CD8-positive, alpha-beta memory T cell (primary cell): ENCODE results near the gene MFNG. TPM values are rescaled to one million over a fixed set of nuclear protein-coding genes. Genes with fewer than 3 reads are reported as not detected.

Source experiments
- CTCF ChIA-PET: fragments of 350-600 bp; sonication (Branson Sonifier 250); formaldehyde crosslinking; loops from one replicate; lab custom pipeline; 2021; ENCODE audit warnings: antibody characterized with exemption; lab: Charles Lee
- POLR2A ChIA-PET: fragments of 350-600 bp; sonication (Branson Sonifier 250); formaldehyde crosslinking; loops from one replicate; lab custom pipeline; 2021; ENCODE audit warnings: antibody characterized with exemption; lab: Charles Lee
- DNase-seq, 5 donors: peaks; one replicate each; pipeline versions ENCODE4 v3.0.0 to v3.0.0-alpha.2; 2020 to 2022; ENCODE audit warnings: mixed read lengths in 1 of 5
- H3K27ac ChIP-seq: one replicate; pipeline ENCODE4 v1.7.0; 2013; ENCODE audit warnings: low read depth, mild to moderate bottlenecking, low read length, moderate library complexity
- H3K27me3 ChIP-seq: 2 replicates; pipeline ENCODE4 v1.7.0; 2013; ENCODE audit warnings: low read length, mild to moderate bottlenecking; ENCODE audit not compliant: insufficient read depth, poor library complexity, severe bottlenecking
- H3K36me3 ChIP-seq: 2 replicates; pipeline ENCODE4 v1.7.0; 2013; ENCODE audit warnings: mild to moderate bottlenecking, low read length, moderate library complexity; ENCODE audit not compliant: insufficient read depth
- H3K4me1 ChIP-seq: 2 replicates; pipeline ENCODE4 v1.7.0; 2013; ENCODE audit warnings: mild to moderate bottlenecking, low read length, moderate library complexity; ENCODE audit not compliant: insufficient read depth
- H3K4me3 ChIP-seq: 2 replicates; pipeline ENCODE4 v1.7.0; 2013; ENCODE audit warnings: mild to moderate bottlenecking, low read length
- H3K9me3 ChIP-seq: 2 replicates; pipeline ENCODE4 v1.7.0; 2013; ENCODE audit warnings: mild to moderate bottlenecking, low read length
- H3K27ac Mint-ChIP-seq, 8 donors: one replicate each; pipeline ENCODE4 v1.8.0; 2020 to 2021; ENCODE audit warnings: mixed read lengths in 8 of 8, mild to moderate bottlenecking in 6 of 8, inconsistent platforms in 3 of 8, moderate library complexity in 3 of 8
- H3K27me3 Mint-ChIP-seq, 2 donors: one replicate each; pipeline ENCODE4 v1.8.0; 2020 to 2021; ENCODE audit warnings: mixed read lengths in 2 of 2, mild to moderate bottlenecking in 1 of 2, moderate library complexity in 1 of 2
- H3K36me3 Mint-ChIP-seq, 3 donors: one replicate each; pipeline ENCODE4 v1.8.0; 2020 to 2021; ENCODE audit warnings: mixed read lengths in 3 of 3, inconsistent platforms in 1 of 3, mild to moderate bottlenecking in 1 of 3
- H3K4me1 Mint-ChIP-seq, 3 donors: one replicate each; pipeline ENCODE4 v1.8.0; 2020 to 2021; ENCODE audit warnings: mixed read lengths in 3 of 3, inconsistent platforms in 1 of 3, mild to moderate bottlenecking in 1 of 3
- H3K4me3 Mint-ChIP-seq, 7 donors: one replicate each; pipeline ENCODE4 v1.8.0; 2020 to 2021; ENCODE audit warnings: mixed read lengths in 7 of 7, mild to moderate bottlenecking in 6 of 7, moderate library complexity in 4 of 7, inconsistent platforms in 2 of 7
- H3K9me3 Mint-ChIP-seq, 5 donors: one replicate each; pipeline ENCODE4 v1.8.0; 2020 to 2022; ENCODE audit warnings: mixed read lengths in 5 of 5, mild to moderate bottlenecking in 3 of 5, moderate library complexity in 2 of 5, inconsistent platforms in 1 of 5
- polyA plus RNA-seq: library from polyadenylated mRNA; unstranded; fragments of 300-500 nt; fragmentation: Illumina TruSeq; gene quantifications from one replicate; pipeline ENCODE4 v1.2.3, GENCODE V29; 2021
- total RNA-seq, 2 experiments: library from RNA; stranded (reverse); gene quantifications; one replicate each; pipeline ENCODE4 v1.2.3, GENCODE V29; 2021

The MFNG gene
- total and polyA plus RNA-seq, 3 experiments from 2014 or later, result 162 to 323 (median 171) TPM

- Histone ChIP-seq H3K27ac (no peak overlapping the region), H3K4me1 (no peaks in the 10 kb centered on the region), H3K4me3 (no peak overlapping the region), H3K9me3 (no peaks in the 10 kb centered on the region), H3K27me3 (no peaks in the 10 kb centered on the region), H3K36me3 (peaks cover 15% of the 10 kb centered on the region)
- peaks cover 13 to 20% (median 18%) of the 10 kb centered on the region in 3 donors for H3K4me1 Mint-ChIP-seq
- H3K4me3 Mint-ChIP-seq, result no peak overlapping the region
- ChIA-PET CTCF (no interaction called here), POLR2A (no interaction called here)
- H3K27ac Mint-ChIP-seq, result no peak overlapping the region
- H3K27me3 Mint-ChIP-seq, result no peaks in the 10 kb centered on the region
- no peak for DNase-seq
- H3K36me3 Mint-ChIP-seq, result peaks cover 8 to 65% (median 17%) of the 10 kb centered on the region in 3 donors
- H3K9me3 Mint-ChIP-seq, result no peaks in the 10 kb centered on the region
These were observed 18.7 kb downstream of the MFNG start for GRCh38 chr22:37467391-37467955.

GRCh38 chr22:37464181-37464580 lies 22.0 kb downstream of the MFNG start:
- no peak overlapping the region for H3K4me3 Mint-ChIP-seq
- H3K4me3 ChIP-seq, result no peak overlapping the region
- no peak for DNase-seq
- POLR2A ChIA-PET, result interaction anchor here (0.7 kb wide), 1 partner anchor 22 kb away, joined by 7 read pairs; no protein-coding TSS in a partner anchor
- H3K27ac ChIP-seq, result no peak overlapping the region
- CTCF ChIA-PET, result interaction anchor here (0.9 kb wide), 2 partner anchors 8 to 105 kb away, joined by 3 read pairs; no protein-coding TSS in a partner anchor
- peaks cover 12 to 58% (median 17%) of the 10 kb centered on the region in 3 donors for H3K36me3 Mint-ChIP-seq
- H3K4me1 Mint-ChIP-seq, result peaks cover 10 to 18% (median 14%) of the 10 kb centered on the region in 3 donors
- H3K36me3 ChIP-seq, result peaks cover 4% of the 10 kb centered on the region
- H3K4me1 ChIP-seq, result no peaks in the 10 kb centered on the region
- peak overlapping the region in 2 of 8 donors; percentile 47 to 61 for H3K27ac Mint-ChIP-seq
- H3K27me3 Mint-ChIP-seq, result no peaks in the 10 kb centered on the region
- no peaks in the 10 kb centered on the region for H3K9me3 ChIP-seq
- H3K27me3 ChIP-seq, result no peaks in the 10 kb centered on the region
- no peaks in the 10 kb centered on the region for H3K9me3 Mint-ChIP-seq

DNA sequence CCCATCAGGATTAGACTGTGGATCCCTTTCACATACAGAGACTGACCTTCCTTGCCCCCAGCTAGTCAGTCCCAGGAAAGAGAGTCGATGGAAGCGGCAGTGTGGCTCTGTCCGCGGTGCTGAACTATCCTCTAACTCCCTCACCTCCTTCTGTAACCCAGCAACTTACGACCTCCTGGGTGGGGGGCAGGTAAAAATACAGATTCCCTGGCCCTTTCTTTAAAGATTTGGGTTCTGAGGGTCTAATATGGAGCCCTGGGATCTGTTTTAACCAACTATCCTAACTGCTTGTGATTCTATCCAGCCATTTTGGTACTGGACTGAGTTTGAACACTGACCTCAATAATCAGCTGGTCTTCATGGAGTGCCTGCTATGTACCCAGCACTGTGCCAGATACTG lies 23.2 kb downstream of the MFNG start:
- H3K27me3 Mint-ChIP-seq, result no peaks in the 10 kb centered on the region
- peaks cover 7 to 58% (median 17%) of the 10 kb centered on the region in 3 donors for H3K36me3 Mint-ChIP-seq
- no peaks in the 10 kb centered on the region for H3K9me3 Mint-ChIP-seq
- H3K4me1 Mint-ChIP-seq, result peaks cover 8 to 10% (median 10%) of the 10 kb centered on the region in 3 donors
- Histone ChIP-seq H3K4me3 (no peak overlapping the region), H3K27ac (no peak overlapping the region), H3K4me1 (no peaks in the 10 kb centered on the region), H3K27me3 (no peaks in the 10 kb centered on the region), H3K36me3 (peaks cover 6% of the 10 kb centered on the region), H3K9me3 (no peaks in the 10 kb centered on the region)
- CTCF ChIA-PET, result interaction anchor here (1.0 kb wide), 1 partner anchor 147 kb away, joined by 5 read pairs; no protein-coding TSS in a partner anchor
- no peak for DNase-seq
- POLR2A ChIA-PET, result interaction anchor here (0.6 kb wide), 1 partner anchor 48 kb away, joined by 5 read pairs; no protein-coding TSS in a partner anchor
- no peak overlapping the region for H3K4me3 Mint-ChIP-seq
- peak overlapping the region in 1 of 8 donors; percentile 27 for H3K27ac Mint-ChIP-seq

DNA sequence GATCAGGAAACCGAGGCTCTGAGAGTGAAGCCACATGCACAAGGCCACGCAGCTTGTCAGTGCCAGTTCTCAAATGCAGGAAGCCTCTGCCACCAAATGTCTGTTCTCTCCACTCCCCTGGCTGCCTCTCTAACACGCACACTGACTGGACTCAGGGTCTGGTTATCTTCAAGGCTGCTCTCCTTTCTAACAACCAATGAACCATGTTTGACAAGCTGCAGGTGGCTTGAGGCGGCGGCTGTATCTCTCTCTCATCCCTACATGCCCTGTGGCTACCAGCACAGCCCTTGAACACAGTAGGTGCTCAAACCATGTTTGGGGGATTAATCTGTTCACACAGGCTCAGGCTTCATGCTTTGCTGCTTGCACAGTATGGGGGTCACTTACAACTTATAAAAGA lies 23.7 kb downstream of the MFNG start:
- no peaks in the 10 kb centered on the region for H3K9me3 ChIP-seq
- ChIA-PET POLR2A (no interaction called here), CTCF (interaction anchor here (0.8 to 1.0 kb wide), 2 partner anchors 9 to 146 kb away, joined by 4 to 5 read pairs; no protein-coding TSS in a partner anchor)
- H3K4me3 ChIP-seq, result no peak overlapping the region
- Mint-ChIP-seq H3K4me1 (peaks cover 7 to 13% (median 12%) of the 10 kb centered on the region in 3 donors), H3K27ac (peak overlapping the region in 1 of 8 donors; percentile 46), H3K4me3 (no peak overlapping the region), H3K36me3 (peaks cover 7 to 55% (median 17%) of the 10 kb centered on the region in 3 donors), H3K27me3 (no peaks in the 10 kb centered on the region), H3K9me3 (no peaks in the 10 kb centered on the region)
- H3K27me3 ChIP-seq, result no peaks in the 10 kb centered on the region
- no peak overlapping the region for H3K27ac ChIP-seq
- H3K4me1 ChIP-seq, result no peaks in the 10 kb centered on the region
- DNase-seq, result no peak
- peaks cover 6% of the 10 kb centered on the region for H3K36me3 ChIP-seq

GRCh38 chr22:37461961-37462360 lies 24.2 kb downstream of the MFNG start:
- H3K9me3 Mint-ChIP-seq, result no peaks in the 10 kb centered on the region
- H3K9me3 ChIP-seq, result no peaks in the 10 kb centered on the region
- ChIA-PET POLR2A (no interaction called here), CTCF (interaction anchor here (0.8 to 1.0 kb wide), 2 partner anchors 10 to 146 kb away, joined by 4 to 5 read pairs; no protein-coding TSS in a partner anchor)
- H3K4me1 Mint-ChIP-seq, result peaks cover 7 to 14% (median 14%) of the 10 kb centered on the region in 3 donors
- peaks cover 6% of the 10 kb centered on the region for H3K36me3 ChIP-seq
- no peak for DNase-seq
- H3K27ac Mint-ChIP-seq, result peak overlapping the region in 2 of 8 donors; percentile 7 to 10
- H3K4me1 ChIP-seq, result no peaks in the 10 kb centered on the region
- no peak overlapping the region for H3K27ac ChIP-seq
- H3K27me3 ChIP-seq, result no peaks in the 10 kb centered on the region
- no peak overlapping the region for H3K4me3 ChIP-seq
- peaks cover 7 to 51% (median 17%) of the 10 kb centered on the region in 3 donors for H3K36me3 Mint-ChIP-seq
- H3K4me3 Mint-ChIP-seq, result no peak overlapping the region
- no peaks in the 10 kb centered on the region for H3K27me3 Mint-ChIP-seq

DNA sequence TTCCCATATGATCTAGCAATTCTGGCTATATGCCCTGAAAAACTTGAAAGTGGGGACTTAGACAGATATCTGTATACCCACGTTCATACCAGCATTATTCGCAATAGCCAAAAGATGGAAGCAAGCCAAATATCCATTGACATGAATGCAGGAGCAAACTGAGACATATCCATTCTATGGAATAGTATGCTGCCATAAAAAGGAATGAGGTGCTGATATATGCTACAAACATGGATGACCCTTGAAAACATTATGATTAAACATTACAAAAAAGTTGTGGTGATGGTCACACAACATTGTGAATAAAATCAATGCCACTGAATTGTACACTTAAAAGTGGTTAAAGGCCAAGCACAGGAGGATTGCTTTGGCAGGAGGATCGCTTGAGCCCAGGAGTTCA lies 25.5 kb downstream of the MFNG start:
- Mint-ChIP-seq H3K4me1 (peaks cover 5 to 13% (median 11%) of the 10 kb centered on the region in 3 donors), H3K36me3 (peaks cover 5 to 41% (median 14%) of the 10 kb centered on the region in 3 donors), H3K9me3 (no peaks in the 10 kb centered on the region), H3K27me3 (no peaks in the 10 kb centered on the region), H3K4me3 (no peak overlapping the region), H3K27ac (no peak overlapping the region)
- no peak for DNase-seq
- no peaks in the 10 kb centered on the region for H3K27me3 ChIP-seq
- no peaks in the 10 kb centered on the region for H3K4me1 ChIP-seq
- POLR2A ChIA-PET, result no interaction called here
- H3K36me3 ChIP-seq, result peaks cover 6% of the 10 kb centered on the region
- H3K4me3 ChIP-seq, result no peak overlapping the region
- CTCF ChIA-PET, result no interaction called here
- H3K9me3 ChIP-seq, result no peaks in the 10 kb centered on the region
- H3K27ac ChIP-seq, result no peak overlapping the region

DNA sequence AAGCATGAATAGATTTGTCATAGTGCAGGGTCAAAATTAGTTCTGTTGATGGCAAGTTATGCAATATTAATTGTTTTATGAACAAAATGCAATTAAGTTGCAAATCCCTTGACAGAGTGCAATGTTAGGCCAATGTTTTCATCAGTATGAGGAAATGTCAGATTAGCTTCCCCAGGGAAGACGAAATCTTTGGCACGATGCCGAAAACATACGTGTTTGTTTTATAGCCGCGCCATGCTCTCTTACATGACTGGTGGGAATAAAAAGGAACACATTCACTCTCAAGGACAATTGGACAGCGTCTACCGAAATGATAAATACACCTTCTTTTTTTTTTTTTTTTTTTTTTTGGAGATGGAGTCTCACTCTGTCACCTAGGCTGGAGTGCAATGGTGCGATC lies 27.0 kb downstream of the MFNG start:
- peaks cover 6% of the 10 kb centered on the region for H3K36me3 ChIP-seq
- Mint-ChIP-seq H3K9me3 (no peaks in the 10 kb centered on the region), H3K4me1 (peaks cover 3 to 12% (median 4%) of the 10 kb centered on the region in 3 donors), H3K4me3 (no peak overlapping the region), H3K36me3 (peaks cover 4 to 39% (median 17%) of the 10 kb centered on the region in 3 donors), H3K27ac (no peak overlapping the region), H3K27me3 (no peaks in the 10 kb centered on the region)
- no peaks in the 10 kb centered on the region for H3K4me1 ChIP-seq
- CTCF ChIA-PET, result interaction anchor here (0.7 to 4.6 kb wide), 6 partner anchors 13 to 221 kb away, joined by 3 to 21 read pairs (median 7); no protein-coding TSS in a partner anchor
- POLR2A ChIA-PET, result interaction anchor here (0.7 kb wide), 1 partner anchor 145 kb away, joined by 4 read pairs; no protein-coding TSS in a partner anchor
- H3K9me3 ChIP-seq, result no peaks in the 10 kb centered on the region
- no peak overlapping the region for H3K4me3 ChIP-seq
- no peak for DNase-seq
- H3K27ac ChIP-seq, result no peak overlapping the region
- no peaks in the 10 kb centered on the region for H3K27me3 ChIP-seq
